Subcutaneous preadipocyte (primary cell): ENCODE measurements around the gene PTBP2. TPM values are rescaled to one million over a fixed set of nuclear protein-coding genes. Genes with fewer than 3 reads are reported as not detected.

Source experiments
- total RNA-seq: library from RNA; depleted of rRNA; stranded (reverse); fragments of >200 nt; gene quantifications from 2 replicates; pipeline ENCODE4 v1.2.3, GENCODE V29; 2012

The PTBP2 gene
- total RNA-seq, result 17.6 and 18.0 TPM in 2 replicates

GRCh38 chr1:96721416-96722160 is at the start of gene PTBP2:
Gene PTBP2, plus strand, starts transcription at chr1:96721784. Its CDS starts 81 bp downstream, at chr1:96721865.

